ENCODE results near the gene RAB35.

DNA sequence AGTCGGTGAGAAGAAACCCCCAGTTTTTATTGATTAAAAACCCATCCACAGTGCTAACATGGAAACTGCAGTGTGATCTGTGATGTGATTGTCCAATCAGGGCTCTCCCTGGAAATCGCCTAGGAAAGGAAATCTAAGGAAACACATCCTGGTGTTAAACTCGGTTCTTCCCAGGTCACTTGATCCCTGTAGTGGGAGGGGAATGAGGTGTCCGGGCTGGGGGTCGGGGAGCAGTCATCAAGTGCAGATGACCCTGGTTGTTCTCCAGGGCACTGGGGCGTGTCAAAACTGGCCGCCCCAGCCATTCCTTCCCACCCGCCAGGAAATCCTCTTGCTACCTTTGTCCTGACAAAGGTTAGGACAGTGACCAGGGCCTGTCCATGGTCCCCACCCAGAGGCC lies 20.8 kb downstream of the RAB35 start:
- TF ChIP-seq CTCF (IDR thresholded peaks at IDR 0.05) (no peak), POLR2A (IDR thresholded peaks at IDR 0.05) (no peak)
